Naive B cell (primary cell): Measurements from ENCODE around the gene SMAD7. TPM values are rescaled to one million over a fixed set of nuclear protein-coding genes. Genes with fewer than 3 reads are reported as not detected.

ENCODE experiments used
- ATAC-seq, 2 donors: fragments of 150-1000 bp; cut with Tn5 transposase; 2 replicates each; pipeline ENCODE4 v1.10.0; 2021; ENCODE audit warnings: low read depth in 2 of 2, mild to moderate bottlenecking in 2 of 2, moderate library complexity in 2 of 2
- DNase-seq: peaks from one replicate; pipeline ENCODE4 v3.0.0; 2022
- H3K27ac Mint-ChIP-seq, 6 donors: one replicate each; pipeline ENCODE4 v1.8.0; 2020 to 2022; ENCODE audit warnings: mild to moderate bottlenecking in 6 of 6, mixed read lengths in 6 of 6, moderate library complexity in 5 of 6, inconsistent platforms in 2 of 6
- H3K27me3 Mint-ChIP-seq, 3 donors: one replicate each; pipeline ENCODE4 v1.8.0; 2021 to 2022; ENCODE audit warnings: mixed read lengths in 3 of 3, mild to moderate bottlenecking in 1 of 3
- H3K36me3 Mint-ChIP-seq, 2 donors: one replicate each; pipeline ENCODE4 v1.8.0; 2020 to 2022; ENCODE audit warnings: mixed read lengths in 2 of 2, inconsistent platforms in 1 of 2, mild to moderate bottlenecking in 1 of 2
- H3K4me1 Mint-ChIP-seq, 3 donors: one replicate each; pipeline ENCODE4 v1.8.0; 2020 to 2022; ENCODE audit warnings: mixed read lengths in 3 of 3, inconsistent platforms in 1 of 3, mild to moderate bottlenecking in 1 of 3, moderate library complexity in 1 of 3
- H3K4me3 Mint-ChIP-seq, 8 donors: one replicate each; pipeline ENCODE4 v1.8.0; 2020 to 2022; ENCODE audit warnings: mild to moderate bottlenecking in 8 of 8, mixed read lengths in 8 of 8, moderate library complexity in 8 of 8, inconsistent platforms in 2 of 8
- H3K9me3 Mint-ChIP-seq, 7 donors: one replicate each; pipeline ENCODE4 v1.8.0; 2020 to 2022; ENCODE audit warnings: mixed read lengths in 7 of 7, mild to moderate bottlenecking in 5 of 7, inconsistent platforms in 2 of 7, moderate library complexity in 1 of 7
- polyA plus RNA-seq, 6 donors: library from polyadenylated mRNA; unstranded; fragments of 300-500 nt; fragmentation: Illumina TruSeq; gene quantifications; one replicate each; pipeline ENCODE4 v1.2.3, GENCODE V29; 2021; ENCODE audit warnings: low read depth in 6 of 6

Gene SMAD7
- polyA plus RNA-seq, 6 donors from 2014 or later, result 0.47 to 3.7 (median 1.6) TPM

DNA sequence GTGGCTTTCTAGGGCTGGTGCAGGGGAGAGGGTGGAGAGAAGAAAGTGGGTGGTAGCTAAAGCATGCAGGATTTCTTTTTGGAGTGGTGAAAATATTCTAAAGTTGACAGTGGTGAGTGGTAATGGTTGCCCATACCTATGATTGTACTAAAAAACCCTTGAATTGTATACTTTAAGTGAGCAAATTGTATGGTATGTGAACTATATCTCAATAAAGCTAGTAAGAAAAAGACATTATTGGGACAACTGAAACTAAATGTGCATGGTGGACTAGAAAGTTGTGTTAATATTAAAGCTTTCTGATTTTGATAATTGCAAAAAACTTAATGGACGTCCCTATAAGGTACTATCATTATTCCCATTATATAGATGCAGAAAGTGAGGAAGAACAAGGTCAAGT lies 50.3 kb downstream of the SMAD7 start:
- H3K9me3 Mint-ChIP-seq, result peaks cover 10 to 18% (median 15%) of the 10 kb centered on the region in 7 donors
- H3K4me1 Mint-ChIP-seq, result peaks cover 12 to 22% (median 15%) of the 10 kb centered on the region in 3 donors
- H3K36me3 Mint-ChIP-seq, result peaks cover 7 to 18% of the 10 kb centered on the region in 2 donors

GRCh38 chr18:48899558-48900174 lies 51.1 kb downstream of the SMAD7 start:
- Mint-ChIP-seq H3K36me3 (peaks cover 7 to 9% of the 10 kb centered on the region in 2 donors), H3K4me3 (no peak overlapping the region), H3K27ac (peak overlapping the region in 1 of 6 donors; percentile 44), H3K9me3 (peaks cover 7 to 14% (median 9%) of the 10 kb centered on the region in 7 donors), H3K4me1 (peaks cover 15 to 26% (median 16%) of the 10 kb centered on the region in 3 donors), H3K27me3 (peaks cover 0 to 27% (median 20%) of the 10 kb centered on the region in 3 donors)
- ATAC-seq (no peak), DNase-seq (no peak)

More for the DNA sequence above, 50.3 kb downstream of the SMAD7 start:
- no peak overlapping the region for H3K4me3 Mint-ChIP-seq
- peaks cover 0 to 34% (median 27%) of the 10 kb centered on the region in 3 donors for H3K27me3 Mint-ChIP-seq
- ATAC-seq (no peak), DNase-seq (no peak)
- no peak overlapping the region for H3K27ac Mint-ChIP-seq

DNA sequence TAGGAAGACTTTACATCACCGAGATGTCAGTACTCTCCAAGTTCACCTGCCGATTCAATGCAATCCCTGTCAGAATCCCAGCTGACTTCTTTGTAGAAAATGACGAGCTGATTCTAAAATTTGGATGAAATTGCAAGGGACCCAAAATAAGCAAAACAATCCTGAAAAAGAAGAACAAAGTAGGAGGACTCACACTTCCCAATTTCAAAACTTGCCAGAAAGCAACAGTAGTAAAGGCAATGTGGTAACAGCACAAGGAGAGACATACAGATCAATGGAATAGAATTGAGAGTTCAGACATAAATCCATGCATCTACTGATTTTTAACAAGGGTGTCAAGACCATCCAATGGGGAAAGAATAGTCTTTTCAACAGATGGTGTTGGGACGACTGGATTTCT lies 52.2 kb downstream of the SMAD7 start:
- H3K4me3 Mint-ChIP-seq, result no peak overlapping the region
- H3K27ac Mint-ChIP-seq, result no peak overlapping the region
- peaks cover 0 to 4% (median 2%) of the 10 kb centered on the region in 7 donors for H3K9me3 Mint-ChIP-seq
- peaks cover 0 to 7% of the 10 kb centered on the region in 2 donors for H3K36me3 Mint-ChIP-seq
- DNase-seq, result no peak
- no peak for ATAC-seq
- H3K4me1 Mint-ChIP-seq, result peaks cover 15 to 26% (median 16%) of the 10 kb centered on the region in 3 donors
- peaks cover 0 to 19% (median 12%) of the 10 kb centered on the region in 3 donors for H3K27me3 Mint-ChIP-seq

GRCh38 chr18:48897531-48897930 lies 53.2 kb downstream of the SMAD7 start:
- peak overlapping the region in 1 of 6 donors; percentile 82 for H3K27ac Mint-ChIP-seq
- no peak overlapping the region for H3K4me3 Mint-ChIP-seq
- peaks cover 0 to 7% of the 10 kb centered on the region in 2 donors for H3K36me3 Mint-ChIP-seq
- H3K4me1 Mint-ChIP-seq, result peaks cover 15 to 26% (median 16%) of the 10 kb centered on the region in 3 donors
- no peak for DNase-seq
- H3K27me3 Mint-ChIP-seq, result peaks cover 0 to 14% (median 12%) of the 10 kb centered on the region in 3 donors
- no peak for ATAC-seq
- H3K9me3 Mint-ChIP-seq, result peaks cover 0 to 4% (median 0%) of the 10 kb centered on the region in 7 donors

GRCh38 chr18:48896875-48897511 lies 53.8 kb downstream of the SMAD7 start:
- DNase-seq (peak; percentile 49), ATAC-seq (peak; percentile 92 to 95)
- H3K9me3 Mint-ChIP-seq, result peaks cover 0 to 4% (median 0%) of the 10 kb centered on the region in 7 donors
- peaks cover 15 to 26% (median 16%) of the 10 kb centered on the region in 3 donors for H3K4me1 Mint-ChIP-seq
- peaks cover 0 to 7% of the 10 kb centered on the region in 2 donors for H3K36me3 Mint-ChIP-seq
- peak overlapping the region in 2 of 8 donors; percentile 5 to 20 for H3K4me3 Mint-ChIP-seq
- peak overlapping the region in 5 of 6 donors; percentile 20 to 95 (median 82) for H3K27ac Mint-ChIP-seq
- H3K27me3 Mint-ChIP-seq, result peaks cover 0 to 14% (median 12%) of the 10 kb centered on the region in 3 donors

GRCh38 chr18:48896326-48896874 lies 54.4 kb downstream of the SMAD7 start:
- DNase-seq (no peak), ATAC-seq (no peak)
- peak overlapping the region in 5 of 6 donors; percentile 20 to 95 (median 82) for H3K27ac Mint-ChIP-seq
- peak overlapping the region in 1 of 8 donors; percentile 5 for H3K4me3 Mint-ChIP-seq
- H3K36me3 Mint-ChIP-seq, result peaks cover 0 to 7% of the 10 kb centered on the region in 2 donors
- H3K4me1 Mint-ChIP-seq, result peaks cover 15 to 26% (median 16%) of the 10 kb centered on the region in 3 donors
- H3K9me3 Mint-ChIP-seq, result peaks cover 0 to 4% (median 0%) of the 10 kb centered on the region in 7 donors
- peaks cover 0 to 10% (median 8%) of the 10 kb centered on the region in 3 donors for H3K27me3 Mint-ChIP-seq

DNA sequence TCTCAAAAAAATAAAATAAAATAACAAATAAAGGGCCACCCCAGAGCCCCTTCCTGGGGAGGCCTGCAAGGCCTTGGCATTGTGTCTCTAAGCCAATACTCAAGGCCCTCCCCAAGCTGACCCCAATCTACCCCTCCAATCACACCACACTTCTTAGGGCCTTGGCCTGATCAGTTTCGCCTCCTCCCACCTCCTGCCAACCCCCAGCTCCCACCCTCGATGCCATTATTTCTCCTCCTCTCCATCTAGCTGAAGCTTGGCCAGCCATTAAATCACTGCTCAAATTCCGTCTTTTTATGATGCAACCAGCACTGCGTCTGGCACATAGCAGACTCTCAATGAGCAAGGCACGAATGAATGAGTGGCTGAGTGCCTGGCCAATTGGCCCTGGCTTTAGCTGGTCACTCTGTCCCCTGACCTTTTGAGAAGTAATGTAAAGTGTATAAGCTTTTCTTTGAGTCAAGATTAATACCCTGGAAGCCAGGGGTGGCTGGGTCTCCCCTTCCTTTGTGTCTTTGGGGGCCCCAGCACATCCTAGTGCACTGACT lies 55.9 kb downstream of the SMAD7 start:
- DNase-seq (no peak), ATAC-seq (no peak)
- H3K4me3 Mint-ChIP-seq, result no peak overlapping the region
- peaks cover 15 to 24% (median 16%) of the 10 kb centered on the region in 3 donors for H3K4me1 Mint-ChIP-seq
- H3K36me3 Mint-ChIP-seq, result peaks cover 0 to 6% of the 10 kb centered on the region in 2 donors
- H3K9me3 Mint-ChIP-seq, result peaks cover 0 to 4% (median 0%) of the 10 kb centered on the region in 7 donors
- peaks cover 0 to 4% (median 0%) of the 10 kb centered on the region in 3 donors for H3K27me3 Mint-ChIP-seq
- H3K27ac Mint-ChIP-seq, result peak overlapping the region in 3 of 6 donors; percentile 47 to 81 (median 66)

GRCh38 chr18:48893608-48894600 lies 56.9 kb downstream of the SMAD7 start:
- no peak for ATAC-seq
- Mint-ChIP-seq H3K36me3 (no peaks in the 10 kb centered on the region), H3K4me3 (no peak overlapping the region), H3K27me3 (peaks cover 0 to 5% (median 0%) of the 10 kb centered on the region in 3 donors), H3K9me3 (no peaks in the 10 kb centered on the region), H3K4me1 (peaks cover 15 to 22% (median 16%) of the 10 kb centered on the region in 3 donors), H3K27ac (peak overlapping the region in 1 of 6 donors; percentile 75)
- no peak for DNase-seq

GRCh38 chr18:48893061-48893607 lies 57.6 kb downstream of the SMAD7 start:
- H3K27ac Mint-ChIP-seq, result no peak overlapping the region
- H3K4me3 Mint-ChIP-seq, result no peak overlapping the region
- DNase-seq (no peak), ATAC-seq (no peak)
- H3K9me3 Mint-ChIP-seq, result peaks cover 0 to 2% (median 0%) of the 10 kb centered on the region in 7 donors
- peaks cover 0 to 5% (median 0%) of the 10 kb centered on the region in 3 donors for H3K27me3 Mint-ChIP-seq
- peaks cover 15 to 22% (median 16%) of the 10 kb centered on the region in 3 donors for H3K4me1 Mint-ChIP-seq
- no peaks in the 10 kb centered on the region for H3K36me3 Mint-ChIP-seq

DNA sequence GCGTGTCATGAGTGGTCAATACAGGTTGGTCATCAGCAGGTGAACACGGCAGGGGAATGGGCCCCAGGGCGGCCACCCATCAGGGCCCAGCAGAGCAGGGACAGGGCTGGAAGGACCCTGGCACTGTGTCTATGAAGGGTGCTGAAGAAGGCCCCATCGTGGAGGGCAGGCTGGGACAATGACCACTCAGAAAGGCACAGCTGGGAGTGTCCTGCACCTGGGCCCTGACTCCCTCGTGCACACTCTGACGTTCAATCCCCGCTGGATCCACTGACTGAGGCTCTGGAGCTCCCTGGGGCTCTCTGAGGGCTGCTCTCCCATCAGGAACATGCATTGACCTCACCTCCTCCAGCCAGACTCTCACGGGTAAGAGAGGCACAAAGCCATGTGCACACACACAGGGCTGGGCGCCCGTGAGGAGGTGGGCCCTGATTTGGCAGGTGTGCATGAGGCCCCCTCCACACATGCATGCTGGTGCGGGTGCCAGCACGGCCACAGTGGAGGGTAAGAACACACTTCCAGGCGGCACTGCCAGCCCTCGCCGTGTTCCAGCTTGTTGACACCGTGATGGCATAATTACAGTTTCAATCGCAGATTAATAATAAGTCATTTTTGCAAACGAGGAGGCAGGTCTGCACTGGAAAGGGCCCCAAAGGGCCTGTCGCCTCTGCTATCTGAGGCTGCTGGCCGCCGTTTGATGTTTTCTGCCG lies 58.5 kb downstream of the SMAD7 start:
- peaks cover 14 to 20% (median 16%) of the 10 kb centered on the region in 3 donors for H3K4me1 Mint-ChIP-seq
- H3K4me3 Mint-ChIP-seq, result no peak overlapping the region
- H3K36me3 Mint-ChIP-seq, result no peaks in the 10 kb centered on the region
- no peak overlapping the region for H3K27ac Mint-ChIP-seq
- H3K9me3 Mint-ChIP-seq, result peaks cover 0 to 2% (median 0%) of the 10 kb centered on the region in 7 donors
- H3K27me3 Mint-ChIP-seq, result peaks cover 0 to 5% (median 0%) of the 10 kb centered on the region in 3 donors
- DNase-seq (no peak), ATAC-seq (no peak)

DNA sequence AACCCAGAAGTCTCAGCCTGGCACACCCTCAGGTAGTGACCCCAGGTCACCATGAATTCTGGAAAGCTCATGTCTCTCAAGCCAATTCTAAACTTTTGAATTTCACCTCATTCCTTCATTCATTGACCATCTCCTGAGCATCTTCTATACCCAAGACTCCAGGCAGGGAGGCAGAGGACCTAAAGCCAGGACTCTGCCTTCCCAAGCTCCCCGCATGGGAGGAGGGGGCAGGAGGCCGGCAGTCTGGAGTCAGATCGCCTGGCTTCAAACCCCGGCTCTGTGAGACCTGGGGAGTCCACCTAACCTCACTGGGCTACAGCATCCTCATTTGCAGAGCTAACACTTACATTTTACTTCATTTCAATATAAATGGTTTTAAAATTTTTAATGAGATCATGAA lies 59.0 kb downstream of the SMAD7 start:
- H3K27me3 Mint-ChIP-seq, result peaks cover 0 to 5% (median 0%) of the 10 kb centered on the region in 3 donors
- no peak for DNase-seq
- peaks cover 9 to 14% (median 11%) of the 10 kb centered on the region in 3 donors for H3K4me1 Mint-ChIP-seq
- H3K4me3 Mint-ChIP-seq, result no peak overlapping the region
- no peak overlapping the region for H3K27ac Mint-ChIP-seq
- no peaks in the 10 kb centered on the region for H3K36me3 Mint-ChIP-seq
- peaks cover 0 to 2% (median 0%) of the 10 kb centered on the region in 7 donors for H3K9me3 Mint-ChIP-seq
- ATAC-seq, result no peak
